Thyroid gland (tissue), 4 donors: ENCODE measurements around the gene GNAI2.

Experiments
- CTCF ChIP-seq, 6 experiments: fragments of 200-600 bp in 3 of 6; fragments of 450-650 bp in 3 of 6; sonication (generic) in 3 of 6; IDR thresholded peaks; one replicate each; pipeline ENCODE4 v1.5.1; 2016 to 2019; ENCODE audit warnings: antibody characterized with exemption in 6 of 6, mild to moderate bottlenecking in 2 of 6, inconsistent platforms in 1 of 6, moderate library complexity in 1 of 6
- POLR2A ChIP-seq, 2 donors: fragments of 450-650 bp; IDR thresholded peaks; one replicate each; pipeline ENCODE4 v1.6.1; 2017; ENCODE audit warnings: antibody characterized with exemption in 2 of 2, mild to moderate bottlenecking in 2 of 2, moderate library complexity in 1 of 2

GRCh38 chr3:50232303-50232702 lies 3.7 kb upstream of the GNAI2 start:
- TF ChIP-seq CTCF (IDR thresholded peaks at IDR 0.05) (no peak), POLR2A (IDR thresholded peaks at IDR 0.05) (no peak)
